LHCN-M2 (cell line): ENCODE results near the gene HOXB8. TPM values are rescaled to one million over a fixed set of nuclear protein-coding genes. Genes with fewer than 3 reads are reported as not detected.

Experiments
- DNase-seq: peaks from one replicate; pipeline ENCODE4 v3.0.0-alpha.2; 2012; ENCODE audit warnings: low read depth
- total RNA-seq: library from RNA; depleted of rRNA; stranded (reverse); fragments of >200 nt; gene quantifications from 2 replicates; pipeline ENCODE4 v1.2.3, GENCODE V29; 2014

Gene HOXB8
- total RNA-seq, 1 experiment from 2014 or later, result 22.9 TPM

- peak; percentile 24 for DNase-seq
These were observed 9.7 kb upstream of the HOXB8 start for GRCh38 chr17:48624544-48625494.

- DNase-seq, result no peak
These were observed 9.0 kb upstream of the HOXB8 start for GRCh38 chr17:48624118-48624517.

GRCh38 chr17:48623583-48623982 is 8.5 kb upstream of the HOXB8 start:
- no peak for DNase-seq

- DNase-seq, result no peak
These were observed 7.8 kb upstream of the HOXB8 start for GRCh38 chr17:48622857-48623256.

- no peak for DNase-seq
These were observed 6.6 kb upstream of the HOXB8 start for GRCh38 chr17:48621410-48622392.

- no peak for DNase-seq
These were observed 5.5 kb upstream of the HOXB8 start for GRCh38 chr17:48620461-48621139.

GRCh38 chr17:48619826-48620449 is 4.8 kb upstream of the HOXB8 start:
- no peak for DNase-seq

- peak; percentile 84 for DNase-seq
These were observed 3.3 kb upstream of the HOXB8 start for GRCh38 chr17:48618256-48618896.

- DNase-seq, result no peak
These were observed 2.6 kb upstream of the HOXB8 start for GRCh38 chr17:48617471-48618255.

- no peak for DNase-seq
These were observed 1.8 kb upstream of the HOXB8 start for GRCh38 chr17:48616717-48617470.

- DNase-seq, result no peak
These were observed 1.0 kb upstream of the HOXB8 start for GRCh38 chr17:48615963-48616716.

- peak; percentile 52 for DNase-seq
These were observed 1.0 kb downstream of the HOXB8 start for GRCh38 chr17:48613862-48614694.

GRCh38 chr17:48612854-48613691 is 2.0 kb downstream of the HOXB8 start:
- DNase-seq, result peak; percentile 72

GRCh38 chr17:48612456-48612853 is 2.6 kb downstream of the HOXB8 start:
- DNase-seq, result peak; percentile 57

GRCh38 chr17:48611681-48612455 is 3.2 kb downstream of the HOXB8 start:
- DNase-seq, result peak; percentile 72

GRCh38 chr17:48611213-48611612 is 3.9 kb downstream of the HOXB8 start:
- peak; percentile 52 for DNase-seq
